Panc1 (cell line): ENCODE data around the gene PBXIP1. TPM values are rescaled to one million over a fixed set of nuclear protein-coding genes. Genes with fewer than 3 reads are reported as not detected.

Experiments used
- ATAC-seq: fragments of 200-7000 bp; cut with Tn5 transposase; 2 replicates; pipeline ENCODE4 v1.9.1; 2020; ENCODE audit warnings: mild to moderate bottlenecking, moderate library complexity
- BruUV-seq: library from RNA; stranded (reverse); fragments of 400-500 nt; replicated peaks from 2 replicates; lab custom pipeline; 2021; lab: Mats Ljungman, UMichigan
- CTCF ChIA-PET: fragments of 300-600 bp; sonication (Branson Sonifier 250); formaldehyde crosslinking; loops from one replicate; lab custom pipeline; 2022; ENCODE audit warnings: antibody characterized with exemption; lab: Charles Lee
- POLR2A ChIA-PET: fragments of 300-600 bp; sonication (Branson Sonifier 250); formaldehyde crosslinking; loops from one replicate; lab custom pipeline; 2022; ENCODE audit warnings: antibody characterized with exemption; lab: Charles Lee
- DNase-seq: peaks from one replicate; pipeline ENCODE4 v3.0.0-alpha.2; 2010; ENCODE audit warnings: low read depth, low spot score
- H3K27ac ChIP-seq: 2 replicates; pipeline ENCODE4 v1.5.1; 2011; ENCODE audit warnings: mild to moderate bottlenecking, low read length, inconsistent platforms
- H3K27me3 ChIP-seq: fragments of 200-500 bp; sonication (Bioruptor generic); 2 replicates; pipeline ENCODE4 v1.6.0; 2014; ENCODE audit warnings: low read length, inconsistent platforms; ENCODE audit not compliant: control insufficient read depth, insufficient read depth
- H3K36me3 ChIP-seq: fragments of 200-500 bp; sonication (Bioruptor generic); 2 replicates; pipeline ENCODE4 v1.5.1; 2014; ENCODE audit warnings: inconsistent platforms, mild to moderate bottlenecking, low read length, moderate library complexity; ENCODE audit not compliant: control insufficient read depth, insufficient read depth
- H3K4me1 ChIP-seq: 2 replicates; pipeline ENCODE4 v1.5.1; 2011; ENCODE audit warnings: inconsistent platforms, mild to moderate bottlenecking, low read length, moderate library complexity; ENCODE audit not compliant: control insufficient read depth, insufficient read depth
- H3K4me3 ChIP-seq, 2 experiments: 2 replicates each; pipeline ENCODE4 v1.5.1; 2011 to 2012; ENCODE audit warnings: low read depth in 2 of 2, low read length in 2 of 2, mild to moderate bottlenecking in 2 of 2, inconsistent platforms in 1 of 2, moderate library complexity in 1 of 2
- H3K9me3 ChIP-seq: fragments of 200-500 bp; sonication (Bioruptor generic); 2 replicates; pipeline ENCODE4 v1.5.1; 2014; ENCODE audit warnings: low read depth, mild to moderate bottlenecking, inconsistent platforms, low read length, moderate library complexity; ENCODE audit not compliant: control insufficient read depth, insufficient read depth
- POLR2AphosphoS5 ChIP-seq: IDR thresholded peaks from 2 replicates; pipeline ENCODE4 v1.6.1; 2012; ENCODE audit warnings: mild to moderate bottlenecking, low read depth, low read length, moderate library complexity
- SIN3A ChIP-seq: IDR thresholded peaks from 2 replicates; pipeline ENCODE4 v1.6.1; 2012; ENCODE audit warnings: low read depth, mild to moderate bottlenecking, low read length, moderate library complexity, borderline replicate concordance; ENCODE audit not compliant: insufficient read depth
- TCF7L2 ChIP-seq: IDR thresholded peaks from 2 replicates; pipeline ENCODE4 v1.6.1; 2011; ENCODE audit warnings: mild to moderate bottlenecking, low read depth, low read length, inconsistent platforms
- in situ Hi-C: cut with HindIII; loops from 2 replicates; pipeline ENCODE4 v1.10.0; 2016; ENCODE audit warnings: low sequenced_read_pairs, low pct_unique_long_range_greater_than_20kb
- intact Hi-C: fragments of 100-400 bp; cut with micrococcal nuclease; formaldehyde crosslinking; loops from one replicate; pipeline ENCODE4 v1.10.0; 2022; ENCODE audit not compliant: unreplicated experiment
- total RNA-seq: library from RNA; stranded (reverse); gene quantifications from one replicate; pipeline ENCODE4 v1.2.1, GENCODE V29; 2021; ENCODE audit not compliant: unreplicated experiment
- TF ChIP-seq, protein P1 (sequence below), 2 experiments: IDR thresholded peaks; 2 replicates each; pipeline ENCODE4 v1.6.1; 2011 to 2012; ENCODE audit warnings: low read depth in 2 of 2, control low read depth in 1 of 2, low read length in 1 of 2, mild to moderate bottlenecking in 1 of 2, moderate library complexity in 1 of 2; ENCODE audit not compliant: insufficient read depth in 1 of 2
- TF ChIP-seq, protein P2 (sequence below): fragments of 450-650 bp; IDR thresholded peaks from 2 replicates; pipeline ENCODE4 v1.5.1; 2017; ENCODE audit warnings: mild to moderate bottlenecking

PBXIP1 gene
- total RNA-seq, 1 experiment from 2014 or later, result 40.7 TPM

DNA sequence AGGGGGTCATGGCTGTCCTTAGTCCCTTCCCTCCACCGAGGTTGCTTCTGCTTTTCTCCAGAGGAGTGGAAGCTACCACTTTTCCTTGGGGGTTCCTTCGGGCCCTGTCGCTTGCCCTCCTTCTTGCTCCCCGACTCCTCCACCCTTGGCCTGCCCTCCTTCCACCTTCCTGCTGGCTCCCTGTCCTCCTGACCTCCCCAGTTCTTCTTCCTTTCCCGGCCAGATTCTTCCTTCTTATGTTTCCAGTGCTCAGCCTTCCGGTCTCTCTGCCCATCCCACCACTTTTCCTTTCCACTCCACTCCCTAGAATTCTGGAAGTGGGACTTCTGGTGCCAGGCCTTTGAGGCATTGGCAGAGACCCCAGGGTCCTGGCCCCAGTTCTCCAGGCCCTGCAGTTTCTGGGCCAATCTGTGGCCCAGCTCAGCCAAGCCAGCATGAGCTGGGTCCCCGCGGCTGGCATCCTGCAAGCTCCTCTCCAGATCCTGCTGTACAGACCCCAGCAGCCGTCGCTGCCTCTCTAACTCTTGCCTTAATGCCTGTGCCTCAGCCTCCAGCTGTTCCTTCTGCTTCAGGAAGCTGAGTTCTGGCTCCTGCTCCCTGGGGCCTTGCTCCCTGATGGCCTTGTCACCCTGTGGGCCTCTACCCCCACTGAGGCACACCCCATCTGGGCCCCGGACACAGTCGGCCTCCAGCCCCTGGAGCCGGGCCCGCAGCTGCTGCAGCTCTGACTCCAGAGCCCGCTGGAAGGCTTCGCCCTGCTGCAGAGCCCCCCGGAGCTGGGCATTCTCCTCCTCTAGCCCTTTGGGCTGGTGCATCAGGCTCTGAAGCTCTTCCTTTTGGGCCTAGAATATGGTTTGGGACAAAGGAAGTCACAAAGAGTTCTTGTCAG, 9.7 kb downstream of the PBXIP1 start:
- H3K27ac ChIP-seq, result no peak overlapping the region
- in situ Hi-C loops (no loop called here), intact Hi-C loops (no loop called here)
- H3K4me1 ChIP-seq, result peaks cover 6% of the 10 kb centered on the region; the same call in 1 of the 2 replicates
- no peaks in the 10 kb centered on the region for H3K9me3 ChIP-seq
- no TSS peak for BruUV-seq
- CTCF ChIA-PET, result interaction anchor here (0.5 to 0.6 kb wide), 2 partner anchors 35 to 44 kb away, joined by 3 read pairs; no protein-coding TSS in a partner anchor
- TF ChIP-seq TCF7L2, result no peak
- TF ChIP-seq, protein P1, sequence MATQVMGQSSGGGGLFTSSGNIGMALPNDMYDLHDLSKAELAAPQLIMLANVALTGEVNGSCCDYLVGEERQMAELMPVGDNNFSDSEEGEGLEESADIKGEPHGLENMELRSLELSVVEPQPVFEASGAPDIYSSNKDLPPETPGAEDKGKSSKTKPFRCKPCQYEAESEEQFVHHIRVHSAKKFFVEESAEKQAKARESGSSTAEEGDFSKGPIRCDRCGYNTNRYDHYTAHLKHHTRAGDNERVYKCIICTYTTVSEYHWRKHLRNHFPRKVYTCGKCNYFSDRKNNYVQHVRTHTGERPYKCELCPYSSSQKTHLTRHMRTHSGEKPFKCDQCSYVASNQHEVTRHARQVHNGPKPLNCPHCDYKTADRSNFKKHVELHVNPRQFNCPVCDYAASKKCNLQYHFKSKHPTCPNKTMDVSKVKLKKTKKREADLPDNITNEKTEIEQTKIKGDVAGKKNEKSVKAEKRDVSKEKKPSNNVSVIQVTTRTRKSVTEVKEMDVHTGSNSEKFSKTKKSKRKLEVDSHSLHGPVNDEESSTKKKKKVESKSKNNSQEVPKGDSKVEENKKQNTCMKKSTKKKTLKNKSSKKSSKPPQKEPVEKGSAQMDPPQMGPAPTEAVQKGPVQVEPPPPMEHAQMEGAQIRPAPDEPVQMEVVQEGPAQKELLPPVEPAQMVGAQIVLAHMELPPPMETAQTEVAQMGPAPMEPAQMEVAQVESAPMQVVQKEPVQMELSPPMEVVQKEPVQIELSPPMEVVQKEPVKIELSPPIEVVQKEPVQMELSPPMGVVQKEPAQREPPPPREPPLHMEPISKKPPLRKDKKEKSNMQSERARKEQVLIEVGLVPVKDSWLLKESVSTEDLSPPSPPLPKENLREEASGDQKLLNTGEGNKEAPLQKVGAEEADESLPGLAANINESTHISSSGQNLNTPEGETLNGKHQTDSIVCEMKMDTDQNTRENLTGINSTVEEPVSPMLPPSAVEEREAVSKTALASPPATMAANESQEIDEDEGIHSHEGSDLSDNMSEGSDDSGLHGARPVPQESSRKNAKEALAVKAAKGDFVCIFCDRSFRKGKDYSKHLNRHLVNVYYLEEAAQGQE (IDR thresholded peaks at IDR 0.05; ENCODE audit: insufficient read depth in 1 of 2, low read depth in 2 of 2, low read length in 1 of 2), result no peak
- TF ChIP-seq POLR2AphosphoS5, result no peak
- no peak for TF ChIP-seq SIN3A
- TF ChIP-seq, protein P2, sequence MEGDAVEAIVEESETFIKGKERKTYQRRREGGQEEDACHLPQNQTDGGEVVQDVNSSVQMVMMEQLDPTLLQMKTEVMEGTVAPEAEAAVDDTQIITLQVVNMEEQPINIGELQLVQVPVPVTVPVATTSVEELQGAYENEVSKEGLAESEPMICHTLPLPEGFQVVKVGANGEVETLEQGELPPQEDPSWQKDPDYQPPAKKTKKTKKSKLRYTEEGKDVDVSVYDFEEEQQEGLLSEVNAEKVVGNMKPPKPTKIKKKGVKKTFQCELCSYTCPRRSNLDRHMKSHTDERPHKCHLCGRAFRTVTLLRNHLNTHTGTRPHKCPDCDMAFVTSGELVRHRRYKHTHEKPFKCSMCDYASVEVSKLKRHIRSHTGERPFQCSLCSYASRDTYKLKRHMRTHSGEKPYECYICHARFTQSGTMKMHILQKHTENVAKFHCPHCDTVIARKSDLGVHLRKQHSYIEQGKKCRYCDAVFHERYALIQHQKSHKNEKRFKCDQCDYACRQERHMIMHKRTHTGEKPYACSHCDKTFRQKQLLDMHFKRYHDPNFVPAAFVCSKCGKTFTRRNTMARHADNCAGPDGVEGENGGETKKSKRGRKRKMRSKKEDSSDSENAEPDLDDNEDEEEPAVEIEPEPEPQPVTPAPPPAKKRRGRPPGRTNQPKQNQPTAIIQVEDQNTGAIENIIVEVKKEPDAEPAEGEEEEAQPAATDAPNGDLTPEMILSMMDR, result no peak
- H3K27me3 ChIP-seq, result no peaks in the 10 kb centered on the region
- DNase-seq (no peak), ATAC-seq (no peak)
- POLR2A ChIA-PET, result no interaction called here
- H3K36me3 ChIP-seq, result no peaks in the 10 kb centered on the region
- H3K4me3 ChIP-seq, result no peak overlapping the region

DNA sequence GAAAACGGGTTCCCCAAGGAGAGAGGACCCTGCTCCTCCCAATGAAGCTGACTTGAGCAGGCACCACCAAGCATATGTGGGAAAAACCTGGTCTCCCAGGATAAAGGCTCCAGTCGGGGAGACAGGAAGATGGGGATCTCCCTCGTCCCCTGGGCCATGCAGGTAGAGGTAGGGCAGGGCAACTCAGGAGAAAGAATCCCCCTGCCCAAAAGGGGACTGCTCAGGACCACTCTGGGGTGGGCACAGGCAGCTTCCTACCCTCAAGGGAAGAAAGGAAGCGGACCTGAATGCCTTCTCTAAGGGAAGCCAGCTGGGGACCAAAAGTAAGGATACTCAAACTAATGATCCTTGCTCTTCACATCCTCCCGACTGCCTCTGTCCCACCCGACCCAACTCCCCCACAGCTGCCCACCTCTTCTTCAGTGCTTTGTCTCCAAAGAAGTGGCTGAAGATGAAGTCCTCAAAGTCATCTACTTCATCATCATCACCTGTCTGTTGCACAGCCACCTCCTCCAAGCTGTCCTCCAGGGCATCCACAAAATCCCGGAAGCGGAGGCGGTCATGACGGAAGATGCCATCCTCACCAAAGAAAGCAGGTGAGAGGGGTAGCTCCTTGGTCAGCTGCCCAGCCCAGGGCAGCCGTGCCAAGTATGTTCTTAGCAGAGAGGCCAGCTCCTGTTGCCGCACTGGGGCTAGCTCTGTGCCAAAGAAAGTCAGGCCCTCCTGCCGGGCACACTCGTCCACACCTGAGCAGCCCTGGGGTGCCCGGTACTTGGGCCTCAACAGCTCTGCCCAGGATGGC, 10.5 kb downstream of the PBXIP1 start:
- no peak for DNase-seq
- POLR2A ChIA-PET, result no interaction called here
- in situ Hi-C loops, result no loop called here
- TF ChIP-seq, protein P1 (IDR thresholded peaks at IDR 0.05; ENCODE audit: insufficient read depth in 1 of 2, low read depth in 2 of 2, low read length in 1 of 2), result no peak
- no peak for TF ChIP-seq SIN3A
- TF ChIP-seq, protein P2, result no peak
- TF ChIP-seq POLR2AphosphoS5, result no peak
- TF ChIP-seq TCF7L2, result no peak
- Histone ChIP-seq H3K27me3 (no peaks in the 10 kb centered on the region), H3K36me3 (no peaks in the 10 kb centered on the region), H3K4me3 (no peak overlapping the region), H3K27ac (no peak overlapping the region), H3K9me3 (no peaks in the 10 kb centered on the region), H3K4me1 (peaks cover 6% of the 10 kb centered on the region; the same call in 1 of the 2 replicates)
- CTCF ChIA-PET, result interaction anchor here (0.5 to 0.6 kb wide), 3 partner anchors 36 to 82 kb away, joined by 3 to 4 read pairs (median 3); no protein-coding TSS in a partner anchor
- TSS peak; percentile 93 for BruUV-seq
- ATAC-seq, result no peak
- intact Hi-C loops, result no loop called here
